NCI-H2227 (cell line): ENCODE measurements around the gene PHGDH.
"Not testable (repeated sequence)": the region's sequence is repeated elsewhere in the genome, so short reads cannot be mapped to it uniquely, and the experiment has no call there.

ENCODE experiments used
- DNase-seq: peaks from one replicate; lab custom pipeline; 2025; ENCODE audit not compliant: unreplicated experiment; lab: John Stamatoyannopoulos, UW

PHGDH gene

DNA sequence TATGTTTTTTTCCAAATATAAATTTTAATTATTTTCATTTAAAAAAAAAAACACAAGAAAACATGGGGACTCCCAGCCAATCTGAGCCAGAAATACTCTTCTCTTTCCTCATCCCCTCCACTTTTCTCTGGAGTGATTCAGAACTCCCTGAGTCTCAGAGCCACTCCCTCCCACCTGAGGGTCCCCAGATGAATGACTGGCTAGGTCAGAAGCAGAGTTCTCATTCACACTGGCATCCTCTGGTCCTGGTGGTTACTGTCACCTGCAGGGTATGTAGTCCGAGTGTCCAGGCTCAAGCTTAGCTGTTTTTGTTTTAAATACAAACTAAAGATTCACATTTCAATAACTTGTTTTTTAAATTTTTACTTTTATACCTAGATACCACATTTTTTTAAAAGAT is 50.7 kb downstream of the PHGDH start:
- no peak for DNase-seq

DNA sequence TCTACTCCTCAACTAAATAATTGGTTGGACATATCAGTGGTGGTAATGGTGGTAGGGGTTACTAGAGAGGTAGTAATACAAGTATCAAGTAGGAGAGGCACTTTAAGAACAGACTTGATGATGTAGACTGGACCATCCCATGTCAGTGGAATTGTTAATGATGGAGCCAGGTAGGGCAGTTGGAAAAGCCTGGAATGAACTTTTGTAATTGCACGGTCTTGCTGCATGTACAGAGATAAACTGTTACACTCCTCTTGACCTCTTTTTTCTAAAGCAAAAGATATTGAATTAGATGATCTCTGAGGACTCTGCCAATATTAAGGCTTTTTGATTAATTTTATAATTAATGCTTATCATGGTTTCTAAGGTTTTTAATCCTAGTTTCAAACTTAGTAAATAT is 51.2 kb downstream of the PHGDH start:
- DNase-seq, result no peak

DNA sequence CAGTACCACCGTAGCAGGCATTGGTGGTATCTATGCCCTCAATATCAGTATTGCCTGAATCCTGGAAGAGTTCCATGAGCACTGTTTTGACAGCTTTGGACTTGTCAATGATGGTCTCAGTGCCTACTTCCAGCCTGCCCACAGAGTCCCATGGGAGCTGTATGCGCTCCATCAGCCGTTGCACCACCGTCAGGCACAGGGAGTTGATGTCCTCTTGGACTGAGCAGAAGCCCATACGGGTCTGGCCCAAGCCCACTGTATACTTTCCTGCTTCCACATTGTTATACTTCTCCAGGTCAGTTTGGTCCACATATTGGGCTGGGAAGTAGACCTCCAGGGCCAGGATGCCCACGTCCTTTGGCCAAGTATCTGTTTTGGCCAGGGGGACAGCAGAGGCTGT is 52.5 kb downstream of the PHGDH start:
- no peak for DNase-seq

DNA sequence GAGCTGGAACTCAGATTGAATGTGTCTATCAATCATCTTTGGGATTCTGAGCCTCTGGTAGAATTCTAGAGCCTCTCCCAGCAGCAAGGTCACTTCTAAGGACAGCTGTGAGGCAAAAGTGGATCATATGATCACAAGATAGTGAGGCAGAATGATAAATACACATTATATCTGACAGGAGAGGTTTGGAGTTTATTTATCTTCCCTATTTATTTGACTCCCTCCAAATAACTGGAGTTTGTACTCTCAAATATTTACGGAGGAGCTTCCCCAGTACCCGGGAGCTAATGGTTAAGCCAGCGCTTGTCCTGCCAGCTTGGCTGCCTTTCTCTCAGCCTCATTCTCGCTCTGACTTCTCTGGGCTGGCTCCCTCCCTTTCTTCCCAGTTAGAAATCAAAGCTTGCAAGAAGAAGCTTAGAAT is 54.6 kb downstream of the PHGDH start:
- no peak for DNase-seq

DNA sequence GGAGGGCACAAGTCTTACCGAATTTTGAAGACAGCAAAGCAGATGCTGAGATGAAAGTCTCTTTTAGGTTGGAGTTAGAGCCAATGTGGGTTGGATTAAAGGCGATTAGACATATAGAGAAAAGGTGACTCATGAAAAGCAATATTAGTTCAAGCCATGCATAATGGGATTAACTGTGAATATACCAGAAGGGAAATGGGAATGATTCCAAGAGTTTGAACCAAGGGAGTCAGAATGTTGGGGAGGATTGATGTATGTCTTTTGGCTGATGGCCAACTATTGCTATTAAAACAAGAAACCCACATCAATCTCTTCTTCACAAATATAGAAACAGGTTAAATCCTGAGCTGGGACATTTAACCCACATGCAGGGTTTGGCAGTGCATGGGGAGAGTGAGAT is 55.8 kb downstream of the PHGDH start:
- DNase-seq, result no peak

DNA sequence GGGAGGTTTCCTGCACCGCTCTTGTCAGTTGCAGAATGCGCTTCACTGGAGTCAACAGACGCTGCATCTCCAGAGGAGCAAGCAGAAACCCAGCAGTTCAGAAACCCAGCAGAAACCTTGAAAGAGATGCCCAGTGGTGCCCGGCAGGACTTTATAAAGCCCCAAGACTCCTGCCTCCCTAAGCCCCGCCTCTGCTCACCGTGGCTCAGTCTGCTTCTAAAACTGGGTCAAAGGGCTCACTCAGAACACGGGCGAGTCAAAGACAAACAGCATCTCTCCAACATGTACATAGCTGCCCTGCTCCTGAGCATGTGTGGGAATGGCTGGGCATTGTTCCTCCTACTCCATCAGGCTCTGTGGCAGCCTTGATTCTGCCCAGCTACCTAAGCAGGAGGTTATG is 57.0 kb downstream of the PHGDH start, which contains the start of gene HMGCS2:
Gene HMGCS2, minus strand, starts transcription at position 128 of the 400 bp plus-strand sequence. Its CDS starts 61 bp downstream, at position 67.
- no peak for DNase-seq

DNA sequence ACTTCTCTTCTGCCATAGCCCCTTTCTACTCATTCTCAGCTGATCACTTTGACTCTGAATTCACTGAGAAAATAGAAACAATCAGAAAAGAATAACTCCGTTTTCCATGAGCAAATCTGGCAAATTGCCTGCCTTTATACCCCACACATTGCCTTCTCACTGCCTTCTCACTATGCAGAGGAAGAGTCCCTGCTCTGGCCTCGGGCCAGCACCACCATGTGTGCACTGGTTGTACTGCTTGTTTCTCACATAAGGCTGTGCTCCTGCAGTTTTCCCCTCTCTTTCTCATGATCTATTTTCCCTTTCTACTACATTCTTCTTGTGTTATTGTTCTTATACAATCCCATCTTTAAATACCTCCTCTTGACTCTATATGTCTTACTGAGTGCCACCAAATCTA is 59.3 kb downstream of the PHGDH start:
- no peak for DNase-seq

DNA sequence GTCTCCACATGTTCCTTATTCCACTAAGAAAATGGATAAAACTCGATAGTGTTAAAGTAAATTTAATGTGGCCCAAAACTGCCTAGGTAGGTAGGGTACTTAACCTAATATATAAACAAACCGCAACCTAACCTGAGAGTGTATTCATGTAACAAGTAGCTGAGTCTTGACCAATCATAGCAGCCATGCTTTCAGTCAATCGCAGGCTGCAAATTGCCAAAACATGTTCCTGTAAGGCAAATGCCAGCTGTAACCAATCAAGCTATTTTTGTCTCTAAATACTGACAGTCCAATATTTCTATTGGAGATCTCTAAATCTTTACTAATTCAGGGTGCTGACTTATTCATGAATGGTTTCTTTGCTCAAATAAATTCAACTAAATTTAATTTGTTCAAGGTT is 60.0 kb downstream of the PHGDH start:
- no peak for DNase-seq

DNA sequence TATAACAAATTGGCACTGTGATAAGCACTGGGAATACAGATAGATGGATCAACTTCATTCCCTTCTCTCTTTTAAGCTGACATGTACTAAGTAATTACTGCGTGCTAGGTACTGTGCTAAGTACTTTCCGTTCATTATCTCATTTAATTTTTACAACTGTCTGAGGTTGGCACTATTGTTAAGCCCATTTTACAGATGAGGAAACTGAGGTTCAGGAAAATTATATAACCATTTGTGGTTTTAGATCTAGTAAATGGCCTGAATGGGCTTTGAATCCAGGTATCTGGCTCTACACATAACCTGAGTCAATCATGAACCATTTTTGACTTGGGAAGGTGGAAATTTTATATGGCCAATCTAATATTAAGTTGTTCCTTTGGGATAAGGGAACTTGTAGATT is 60.6 kb downstream of the PHGDH start:
- no peak for DNase-seq

DNA sequence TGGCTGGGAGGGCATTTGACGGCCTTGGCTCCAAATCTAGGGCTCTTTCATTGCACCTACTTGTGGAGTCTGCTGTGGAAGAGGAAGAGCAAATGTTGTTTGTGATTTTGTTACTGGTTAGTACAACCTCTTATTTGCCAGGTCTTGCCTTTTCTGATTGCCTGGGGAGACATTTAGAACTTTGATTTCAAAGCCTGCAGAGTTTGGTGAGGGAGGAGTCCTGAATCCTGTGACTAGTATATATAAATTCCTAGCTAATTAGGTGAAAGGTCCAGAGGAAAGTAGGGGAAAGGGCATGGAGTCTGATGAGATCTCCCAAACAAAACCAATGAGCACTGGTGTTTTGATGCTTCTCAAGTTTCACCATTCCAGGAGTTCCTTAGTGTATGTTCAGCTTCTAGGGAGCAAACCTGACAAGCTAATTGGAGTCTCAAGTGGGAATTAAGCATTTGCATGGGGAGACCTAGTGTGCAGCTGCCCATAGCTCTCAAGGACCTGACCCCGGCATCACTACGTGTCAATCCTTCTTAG is 62.0 kb downstream of the PHGDH start:
- DNase-seq, result no peak

DNA sequence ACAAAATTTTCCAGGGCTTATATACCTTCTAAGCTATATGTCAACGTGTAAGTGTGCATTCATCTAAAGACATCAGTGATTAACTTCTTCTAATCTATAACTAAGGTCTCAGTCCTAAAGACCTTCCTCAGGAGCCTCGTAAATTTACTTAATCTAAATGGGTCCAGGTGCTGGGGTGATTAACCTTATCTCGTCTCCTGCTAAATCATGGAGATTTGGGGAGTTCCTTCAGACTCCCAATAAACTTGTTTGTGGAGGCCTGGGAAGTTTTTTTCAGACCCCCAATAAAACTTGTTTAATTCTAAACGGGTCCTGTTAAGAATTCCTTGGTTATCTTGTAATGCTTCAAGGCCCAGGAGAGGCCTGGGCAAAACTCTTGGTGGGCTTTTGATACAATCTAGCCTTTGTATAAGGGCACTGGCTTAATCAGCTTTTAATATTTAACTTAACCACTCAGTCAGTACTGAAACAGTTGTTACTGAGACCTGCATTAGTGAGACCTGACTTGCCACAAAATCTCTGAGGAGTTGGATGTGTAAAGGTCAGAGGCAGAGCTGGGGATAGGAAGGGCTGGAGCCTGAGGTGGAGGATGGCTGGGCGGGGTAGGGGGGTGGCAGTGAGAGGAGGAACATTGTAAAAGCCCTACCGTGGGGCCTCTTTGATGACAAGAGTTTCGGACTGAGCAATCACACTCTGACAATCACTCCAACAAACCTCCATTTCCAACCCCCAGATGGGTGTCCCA is 63.2 kb downstream of the PHGDH start:
- DNase-seq, result no peak

DNA sequence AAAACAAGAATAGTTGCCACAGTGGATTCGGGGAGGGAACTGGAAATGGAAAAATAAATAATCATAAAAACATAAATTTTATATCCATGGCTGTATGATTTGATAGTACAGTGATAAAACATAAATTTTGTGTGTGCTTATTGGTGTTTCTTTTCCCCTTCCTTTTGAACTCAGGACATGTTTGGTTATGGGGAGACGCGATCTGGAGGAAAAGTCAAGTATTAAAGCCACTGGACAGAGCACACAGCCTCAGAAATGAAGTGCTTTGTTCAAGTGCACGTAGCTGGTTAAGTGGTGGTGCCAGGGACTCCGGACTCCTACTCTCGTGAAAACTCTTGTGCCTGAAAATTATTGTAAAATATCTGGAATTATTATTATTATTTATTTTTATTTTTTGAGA is 66.6 kb downstream of the PHGDH start:
- no peak for DNase-seq

DNA sequence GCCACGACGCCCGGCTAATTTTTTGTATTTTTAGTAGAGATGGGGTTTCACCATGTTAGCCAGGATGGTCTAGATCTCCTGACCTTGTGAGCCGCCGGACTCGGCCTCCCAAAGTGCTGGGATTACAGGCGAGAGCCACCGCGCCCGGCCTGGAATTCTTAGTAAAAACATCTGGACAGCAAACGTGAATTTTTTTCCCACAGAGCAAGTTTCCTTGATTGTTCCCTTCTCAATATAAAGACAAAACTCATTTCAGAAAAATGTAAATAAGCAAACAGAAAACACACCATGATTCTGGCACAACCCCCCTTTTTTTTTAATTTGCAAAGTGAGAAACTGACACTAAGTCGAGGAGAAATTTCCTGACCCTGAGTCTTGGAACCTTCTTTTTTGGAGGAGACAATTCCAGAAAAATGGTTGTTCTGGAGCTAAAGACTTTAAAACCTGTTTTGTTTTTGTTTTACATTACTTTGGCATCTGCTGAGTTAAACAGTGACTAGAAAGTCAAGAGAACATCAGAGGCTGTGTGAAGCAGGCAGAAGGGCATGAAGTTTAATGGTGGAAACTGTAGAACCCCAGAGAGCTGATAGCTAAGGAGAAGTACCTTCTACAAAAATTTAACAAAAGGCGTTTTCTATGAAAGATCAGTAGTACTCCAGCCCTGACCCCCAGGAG is 67.3 kb downstream of the PHGDH start:
- DNase-seq, result no peak

DNA sequence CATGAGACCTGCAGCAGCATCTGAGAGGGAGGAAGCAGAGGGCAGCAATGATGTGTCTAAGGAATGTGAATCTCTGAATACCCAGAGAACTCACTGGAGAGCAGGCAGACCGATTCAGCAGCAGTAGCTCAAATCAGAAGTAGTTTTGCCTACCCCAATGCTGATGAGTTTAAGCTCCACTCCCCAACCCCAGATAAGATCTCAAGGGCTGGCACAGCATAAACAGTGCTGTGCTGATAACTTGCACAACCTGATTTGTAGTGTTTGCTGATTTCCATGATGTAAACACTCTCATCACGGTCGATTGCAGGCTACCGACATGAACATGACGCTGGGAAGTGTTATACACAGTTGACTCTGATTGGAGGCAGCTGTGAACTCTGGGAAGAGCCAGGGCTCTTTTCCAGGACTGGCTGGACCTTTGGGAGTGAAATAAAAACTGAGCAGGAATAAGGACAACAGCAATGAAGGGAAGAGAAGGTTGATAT is 68.2 kb downstream of the PHGDH start:
- DNase-seq, result no peak

DNA sequence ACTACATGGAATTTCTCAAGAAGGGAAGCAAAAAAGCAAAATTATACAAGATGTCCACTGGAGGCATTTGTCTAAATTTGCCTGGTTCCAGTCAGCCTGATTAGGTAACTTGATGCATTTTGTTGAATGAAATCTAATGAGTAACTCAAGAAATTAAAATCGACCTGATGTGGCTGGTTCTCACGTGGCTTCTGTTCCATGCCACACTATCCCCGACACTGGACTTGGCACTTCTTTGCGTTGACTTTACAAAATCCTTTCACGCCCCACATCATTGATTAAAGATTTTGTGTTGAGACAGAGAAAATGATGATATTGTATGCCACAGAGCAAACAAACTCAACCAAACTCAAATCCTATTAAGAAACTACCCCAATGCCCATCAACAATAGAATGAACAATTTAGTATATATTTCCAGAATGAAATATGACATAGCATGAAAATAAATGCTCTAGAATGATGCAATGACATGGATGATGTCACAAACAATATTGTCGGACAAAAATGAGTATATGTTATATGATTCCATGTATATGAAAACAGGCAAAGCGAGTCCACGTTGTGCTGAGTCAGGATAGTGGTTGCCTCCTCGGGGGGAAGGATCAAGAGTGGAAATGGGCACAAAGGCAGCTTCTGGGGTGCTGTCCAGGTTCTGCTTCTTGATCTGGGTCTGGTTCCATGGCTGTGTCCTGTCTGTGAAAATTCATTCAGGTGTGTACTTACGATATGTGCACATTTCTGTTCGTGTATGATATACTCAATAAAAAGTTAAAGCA is 69.9 kb downstream of the PHGDH start:
- no peak for DNase-seq

DNA sequence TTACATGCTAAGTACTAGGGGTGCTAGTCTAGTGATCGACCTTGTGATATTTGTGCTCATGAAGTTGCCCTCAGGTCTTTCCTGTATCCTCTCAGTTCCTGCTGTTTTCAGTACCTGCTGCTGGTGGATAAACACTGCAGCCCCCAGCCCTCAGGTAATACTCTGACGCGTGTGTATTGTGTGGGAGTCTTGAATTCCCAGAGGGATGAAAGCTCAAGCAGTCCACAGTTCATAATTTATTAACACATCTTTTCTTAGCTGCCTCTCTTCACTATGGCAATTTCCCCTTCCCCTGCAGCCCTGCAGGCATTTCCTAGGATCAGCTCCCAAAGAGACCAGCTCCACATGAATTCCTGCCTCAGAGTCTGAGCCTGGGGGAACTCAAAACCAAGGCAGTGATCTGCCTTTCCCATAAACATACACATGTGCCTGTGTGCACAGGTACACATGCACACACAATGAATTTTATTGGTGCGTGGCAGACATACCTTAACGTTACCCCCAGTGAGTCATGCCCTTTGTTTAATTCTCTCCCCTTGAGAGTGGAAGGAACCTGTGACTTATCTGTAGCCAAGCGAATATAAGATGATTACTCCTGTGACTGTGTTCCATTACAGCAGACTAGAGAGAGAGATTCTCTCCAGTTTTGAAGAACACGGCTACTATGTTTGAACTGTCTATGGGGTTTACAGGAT is 71.0 kb downstream of the PHGDH start:
- no peak for DNase-seq

DNA sequence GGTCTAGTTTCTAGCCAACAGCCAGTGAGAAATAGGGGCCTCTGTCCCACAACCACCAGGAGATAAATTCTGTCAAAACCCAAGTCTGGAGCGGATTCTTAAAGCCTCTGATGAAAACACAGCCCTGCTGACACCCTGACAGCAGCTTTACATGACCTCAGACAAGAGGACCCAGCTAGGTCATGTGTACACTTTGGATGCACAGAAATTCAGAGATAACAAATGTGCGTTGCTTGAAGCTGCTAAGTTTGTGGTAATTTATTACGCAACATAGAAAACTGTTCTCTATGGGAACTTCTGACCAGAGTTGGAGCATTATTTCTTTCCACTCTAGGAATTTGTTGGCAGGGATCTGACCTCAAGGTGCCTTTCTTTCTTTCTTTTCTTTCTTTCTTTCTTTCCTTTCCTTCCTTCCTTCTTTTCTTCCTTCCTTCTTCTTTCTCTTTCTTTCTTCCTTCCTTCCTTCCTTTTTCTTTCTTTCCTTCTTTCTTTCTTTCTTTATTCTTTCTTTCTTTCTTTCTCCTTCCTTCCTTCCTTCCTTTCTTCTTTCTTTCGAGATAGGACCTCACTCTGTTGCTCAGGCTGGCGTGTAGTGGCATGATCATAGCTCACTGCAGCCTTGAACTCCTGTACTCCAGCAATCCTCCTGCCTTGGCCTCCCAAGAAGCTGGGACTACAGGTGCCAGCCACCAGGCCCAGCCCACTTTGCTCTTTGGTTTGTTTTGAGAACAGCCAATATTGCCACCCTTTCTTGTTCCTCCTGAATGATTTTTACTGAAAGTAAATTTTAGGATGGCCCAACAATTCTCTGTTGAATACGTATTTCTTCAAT is 71.8 kb downstream of the PHGDH start:
- DNase-seq, result no peak

DNA sequence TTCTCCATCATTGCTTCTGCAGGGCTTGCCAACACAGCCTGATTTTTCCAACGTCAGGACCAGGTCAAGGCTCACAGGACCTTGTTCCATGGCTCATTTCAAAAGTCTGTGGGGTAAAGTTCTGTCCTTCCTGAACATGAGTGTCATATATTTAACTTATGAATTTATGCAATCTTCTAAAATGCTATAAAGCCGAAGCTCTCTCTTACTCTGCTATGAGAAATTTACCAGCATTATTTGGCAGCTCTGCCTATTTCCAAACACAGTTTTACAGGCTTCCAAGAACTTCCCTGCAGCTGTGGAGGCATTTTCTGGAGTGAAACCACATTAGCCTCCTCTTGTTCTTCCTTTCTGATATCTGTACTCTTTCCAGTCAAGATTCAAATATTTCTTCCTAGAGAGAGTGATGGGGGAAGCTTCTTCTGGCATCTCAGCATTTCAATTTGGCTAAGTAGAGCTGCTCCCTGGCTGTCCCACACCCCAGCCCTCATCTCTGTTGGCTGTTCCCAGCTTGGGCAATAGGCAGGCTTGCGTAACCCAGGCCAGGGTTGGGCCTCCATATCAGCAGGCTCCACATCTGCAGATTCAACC is 72.6 kb downstream of the PHGDH start:
- no peak for DNase-seq

DNA sequence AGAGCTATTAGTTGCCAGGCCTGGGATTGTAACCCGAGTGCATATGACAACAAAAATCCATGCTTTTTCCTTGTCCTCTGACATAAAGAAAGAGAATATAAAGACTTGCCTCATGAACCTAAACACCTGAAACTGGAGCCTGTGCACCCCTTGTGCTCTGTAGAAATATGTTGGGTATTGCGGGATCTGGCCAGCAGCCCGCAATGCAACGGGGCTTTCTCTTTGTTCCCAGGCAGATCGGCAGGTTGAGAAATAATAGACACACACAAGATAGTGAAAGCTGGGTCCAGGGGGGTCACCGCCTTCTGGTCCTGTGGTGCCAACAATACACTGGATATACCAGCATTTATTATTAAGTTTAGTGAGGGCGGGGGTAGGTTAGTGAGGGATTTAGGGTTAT is 74.3 kb downstream of the PHGDH start:
- DNase-seq, result not testable (repeated sequence)
